H1 (cell line): Measurements from ENCODE around the gene DSP. TPM values are rescaled to one million over a fixed set of nuclear protein-coding genes. Genes with fewer than 3 reads are reported as not detected.

Source experiments
- CTCF ChIA-PET: fragments of 300-600 bp; sonication (Branson Sonifier 250); formaldehyde crosslinking; loops from one replicate; lab custom pipeline; 2021; ENCODE audit not compliant: partially characterized antibody; lab: Charles Lee
- POLR2A ChIA-PET: fragments of 300-600 bp; sonication (Branson Sonifier 250); formaldehyde crosslinking; loops from one replicate; lab custom pipeline; 2021; ENCODE audit warnings: inconsistent platforms; ENCODE audit not compliant: partially characterized antibody; lab: Charles Lee
- DNase-seq, 2 experiments: peaks; one replicate each; pipeline versions ENCODE4 v3.0.0 to v3.0.0-alpha.2; 2010 to 2022; ENCODE audit warnings: low spot score in 2 of 2, low read depth in 1 of 2, mixed read lengths in 1 of 2
- FAIRE-seq: peaks from 2 replicates; lab custom pipeline; 2011; peaks lifted over from hg19 to GRCh38; lab: Jason Lieb, UNC
- H2AFZ ChIP-seq: 2 replicates; pipeline ENCODE4 v1.8.1; 2012; ENCODE audit warnings: low read length, inconsistent platforms
- H2AK5ac ChIP-seq: 2 replicates; pipeline ENCODE4 v1.6.1; 2013; ENCODE audit warnings: low read depth, low read length
- H2BK120ac ChIP-seq: replicated peaks from 2 replicates; pipeline ENCODE3; 2013; ENCODE audit warnings: low read depth, low read length, inconsistent platforms
- H2BK12ac ChIP-seq: 2 replicates; pipeline ENCODE4 v1.6.1; 2013; ENCODE audit warnings: low read depth, low read length
- H2BK15ac ChIP-seq: 2 replicates; pipeline ENCODE4 v1.6.1; 2013; ENCODE audit warnings: low read length
- H2BK20ac ChIP-seq: 2 replicates; pipeline ENCODE4 v1.6.1; 2013; ENCODE audit warnings: low read length
- H2BK5ac ChIP-seq: 2 replicates; pipeline ENCODE4 v1.6.1; 2013; ENCODE audit warnings: low read depth, low read length
- H3K14ac ChIP-seq: 2 replicates; pipeline ENCODE4 v1.6.1; 2013; ENCODE audit warnings: inconsistent platforms; ENCODE audit not compliant: insufficient read length
- H3K18ac ChIP-seq: 2 replicates; pipeline ENCODE4 v1.6.1; 2013; ENCODE audit warnings: low read length; ENCODE audit errors: extremely low read depth
- H3K23ac ChIP-seq: 2 replicates; pipeline ENCODE4 v1.6.1; 2013; ENCODE audit warnings: inconsistent platforms; ENCODE audit not compliant: insufficient read length
- H3K23me2 ChIP-seq: 2 replicates; pipeline ENCODE4 v1.6.1; 2013; ENCODE audit warnings: low read depth, low read length
- H3K27ac ChIP-seq: 2 replicates; pipeline ENCODE4 v1.6.1; 2011; ENCODE audit warnings: low read depth, low read length, inconsistent platforms
- H3K27me3 ChIP-seq, 4 experiments: replicated peaks in 1 of 4; 1 replicate in 1 of 4; 2 replicates in 3 of 4; pipeline versions ENCODE4 v1.6.1 to v1.8.1; 2011 to 2013; ENCODE audit warnings: low read length in 3 of 4, mild to moderate bottlenecking in 3 of 4, inconsistent platforms in 2 of 4, mixed read lengths in 2 of 4, moderate library complexity in 1 of 4; ENCODE audit not compliant: control insufficient read depth in 3 of 4, insufficient read depth in 3 of 4; ENCODE audit errors: extremely low read depth in 1 of 4
- H3K36me3 ChIP-seq, 4 experiments: 2 replicates each; pipeline versions ENCODE4 v1.6.1 to v1.8.1; 2011 to 2013; ENCODE audit warnings: mild to moderate bottlenecking in 4 of 4, low read length in 3 of 4, moderate library complexity in 2 of 4, control low read depth in 1 of 4, inconsistent platforms in 1 of 4; ENCODE audit not compliant: insufficient read depth in 4 of 4, control insufficient read depth in 2 of 4
- H3K4ac ChIP-seq: replicated peaks from 2 replicates; pipeline ENCODE3; 2013; ENCODE audit warnings: low read length, low read depth, mixed read lengths, inconsistent platforms; ENCODE audit not compliant: insufficient read length
- H3K4me1 ChIP-seq, 4 experiments: replicated peaks in 1 of 4; 1 replicate in 1 of 4; 2 replicates in 3 of 4; pipeline versions ENCODE4 v1.6.1 to v1.8.1; 2011 to 2013; ENCODE audit warnings: low read length in 3 of 4, inconsistent platforms in 2 of 4, mixed read lengths in 1 of 4; ENCODE audit not compliant: insufficient read depth in 4 of 4, control insufficient read depth in 3 of 4
- H3K4me2 ChIP-seq, 2 experiments: 2 replicates each; pipeline versions ENCODE4 v1.6.1 to v1.8.1; 2011 to 2013; ENCODE audit warnings: low read depth in 2 of 2, low read length in 2 of 2, control low read depth in 1 of 2, inconsistent platforms in 1 of 2, mild to moderate bottlenecking in 1 of 2; ENCODE audit not compliant: insufficient read depth in 1 of 2
- H3K4me3 ChIP-seq, 4 experiments: fragments of 200-600, 300-600 bp in 1 of 4; sonication (generic), shearing (Covaris generic), sonication (Bioruptor Twin) in 1 of 4; 2 replicates each; pipeline versions ENCODE4 v1.5.1 to v1.8.1; 2011 to 2016; ENCODE audit warnings: low read length in 4 of 4, low read depth in 3 of 4, control low read depth in 2 of 4, inconsistent platforms in 2 of 4, mild to moderate bottlenecking in 2 of 4, mixed read lengths in 1 of 4, moderate library complexity in 1 of 4; ENCODE audit not compliant: insufficient read depth in 2 of 4; ENCODE audit errors: extremely low read depth in 1 of 4
- H3K56ac ChIP-seq: replicated peaks from 2 replicates; pipeline ENCODE3; 2013; ENCODE audit warnings: low read depth, mild to moderate bottlenecking, mixed read lengths, low read length, inconsistent platforms; ENCODE audit not compliant: insufficient read length
- H3K79me1 ChIP-seq: 2 replicates; pipeline ENCODE4 v1.6.1; 2013; ENCODE audit warnings: low read depth, low read length, control low read depth
- H3K79me2 ChIP-seq, 2 experiments: 2 replicates each; pipeline versions ENCODE4 v1.6.1 to v1.8.1; 2012 to 2013; ENCODE audit warnings: low read length in 2 of 2, mild to moderate bottlenecking in 2 of 2, inconsistent platforms in 1 of 2; ENCODE audit not compliant: insufficient read depth in 2 of 2, control insufficient read depth in 1 of 2
- H3K9ac ChIP-seq, 4 experiments: replicated peaks in 1 of 4; 1 replicate in 1 of 4; 2 replicates in 3 of 4; pipeline versions ENCODE4 v1.6.1 to v1.8.1; 2011 to 2013; ENCODE audit warnings: low read depth in 3 of 4, low read length in 3 of 4, control low read depth in 2 of 4, mild to moderate bottlenecking in 2 of 4, moderate library complexity in 2 of 4, inconsistent platforms in 1 of 4; ENCODE audit errors: extremely low read depth in 1 of 4
- H3K9me3 ChIP-seq, 2 experiments: 2 replicates each; pipeline versions ENCODE4 v1.6.1 to v1.8.1; 2012 to 2013; ENCODE audit warnings: mild to moderate bottlenecking in 2 of 2, moderate library complexity in 2 of 2, control low read depth in 1 of 2, inconsistent platforms in 1 of 2, low read depth in 1 of 2, low read length in 1 of 2, mixed read lengths in 1 of 2; ENCODE audit not compliant: insufficient read depth in 2 of 2
- H4K20me1 ChIP-seq, 2 experiments: replicated peaks in 1 of 2; 2 replicates each; pipeline versions ENCODE3 to v1.8.1; 2011 to 2013; ENCODE audit warnings: inconsistent platforms in 2 of 2, low read length in 2 of 2, mild to moderate bottlenecking in 1 of 2; ENCODE audit not compliant: insufficient read depth in 2 of 2, control insufficient read depth in 1 of 2
- H4K5ac ChIP-seq: 2 replicates; pipeline ENCODE4 v1.6.1; 2013; ENCODE audit warnings: low read length, low read depth, mixed read lengths, inconsistent platforms; ENCODE audit not compliant: insufficient read length
- H4K8ac ChIP-seq: 2 replicates; pipeline ENCODE4 v1.8.0; 2013; ENCODE audit warnings: mild to moderate bottlenecking, moderate library complexity, low read length, inconsistent platforms; ENCODE audit not compliant: insufficient read depth; ENCODE audit errors: extremely low read depth
- H4K91ac ChIP-seq: replicated peaks from 2 replicates; pipeline ENCODE3; 2013; ENCODE audit warnings: low read length, mixed read lengths, inconsistent platforms; ENCODE audit not compliant: insufficient read length
- CEBPB ChIP-seq: IDR thresholded peaks from 2 replicates; pipeline ENCODE4 v1.6.1; 2012; ENCODE audit warnings: low read depth, low read length
- CHD1 ChIP-seq: IDR thresholded peaks from 2 replicates; pipeline ENCODE4 v1.6.1; 2012; ENCODE audit warnings: low read depth, low read length, improper control_type of control experiment
- GTF2F1 ChIP-seq: IDR thresholded peaks from 2 replicates; pipeline ENCODE4 v1.6.1; 2012; ENCODE audit warnings: low read depth, low read length, improper control_type of control experiment, borderline replicate concordance
- KDM1A ChIP-seq: fragments of 200-600, 300-600 bp; sonication (generic); IDR thresholded peaks from 2 replicates; pipeline ENCODE4 v1.7.1; 2016; ENCODE audit warnings: mild to moderate bottlenecking, low read length, borderline replicate concordance
- KDM4A ChIP-seq: IDR thresholded peaks from one replicate; pipeline ENCODE4 v1.7.1; 2012; ENCODE audit warnings: low read depth, mild to moderate bottlenecking, moderate library complexity, low read length, inconsistent platforms; ENCODE audit not compliant: severe bottlenecking
- NANOG ChIP-seq: IDR thresholded peaks from 2 replicates; pipeline ENCODE4 v1.6.1; 2011; ENCODE audit warnings: low read length, low read depth, mild to moderate bottlenecking, inconsistent platforms; ENCODE audit not compliant: insufficient read depth, poor library complexity, severe bottlenecking
- NRF1 ChIP-seq: IDR thresholded peaks from 2 replicates; pipeline ENCODE4 v1.6.1; 2011; ENCODE audit warnings: mild to moderate bottlenecking, low read depth, low read length, improper control_type of control experiment
- PHF8 ChIP-seq: fragments of 200-600 bp; sonication (generic); conservative IDR thresholded peaks from 2 replicates; pipeline ENCODE4 v1.7.1; 2012; ENCODE audit warnings: low read depth, mild to moderate bottlenecking, inconsistent platforms, low read length, moderate library complexity
- RXRA ChIP-seq: IDR thresholded peaks from 2 replicates; pipeline ENCODE4 v1.6.1; 2011; ENCODE audit warnings: low read depth, mild to moderate bottlenecking, low read length, moderate library complexity; ENCODE audit not compliant: insufficient read depth
- TAF1 ChIP-seq: IDR thresholded peaks from 2 replicates; pipeline ENCODE4 v1.6.1; 2011; ENCODE audit warnings: mild to moderate bottlenecking, low read depth, low read length
- TAF7 ChIP-seq: optimal IDR thresholded peaks from 2 replicates; pipeline ENCODE3; 2011; ENCODE audit warnings: low read depth, mild to moderate bottlenecking, inconsistent platforms, low read length, moderate library complexity, borderline replicate concordance
- WGBS, 2 experiments: shearing (Covaris generic) in 1 of 2; methylation state at CpG; one replicate each; pipeline versions ENCODE4 v1.1.6 to v1.1.7; 2013 to 2015; ENCODE audit warnings: low lambda C conversion rate in 2 of 2, mixed read lengths in 2 of 2, inconsistent platforms in 1 of 2, low coverage in 1 of 2, missing lambda C conversion rate in 1 of 2; ENCODE audit not compliant: insufficient replicate concordance in 2 of 2, insufficient coverage in 1 of 2, insufficient read length in 1 of 2; ENCODE audit errors: extremely low coverage in 1 of 2, missing lambda C conversion rate in 1 of 2; 5-methylcytosine and 5-hydroxymethylcytosine counted together
- polyA plus RNA-seq, 7 experiments: library from polyadenylated mRNA; depleted of rRNA in 3 of 7; stranded (reverse) in 5 of 7; unstranded in 2 of 7; fragments of >200 nt in 5 of 7; fragments of 200-250 nt in 2 of 7; gene quantifications; 1 replicate in 5 of 7; 2 replicates in 1 of 7; 4 replicates in 1 of 7; pipeline versions ENCODE4 v1.2.1 to v1.2.3, GENCODE V29; 2011 to 2013; ENCODE audit warnings: missing spikeins in 2 of 7, mixed read lengths in 2 of 7
- total RNA-seq: library from RNA; stranded (reverse); fragmentation: NEBNext Ultra II Directional; extraction: Animal tissue kit (Norgen Biotek cat#: 25700); gene quantifications from 2 replicates; pipeline ENCODE4 v1.2.1, GENCODE V29; 2021
- TF ChIP-seq, protein P1 (sequence below): IDR thresholded peaks from 2 replicates; pipeline ENCODE4 v1.6.1; 2011; ENCODE audit warnings: low read depth, mild to moderate bottlenecking, low read length; ENCODE audit not compliant: insufficient read depth

DSP gene
- total and polyA plus RNA-seq, 2 of the 8 experiments (the other 6 are each of a cell fraction or from before 2014, with no cell fraction given) = 14.3 to 48.5 TPM

DNA sequence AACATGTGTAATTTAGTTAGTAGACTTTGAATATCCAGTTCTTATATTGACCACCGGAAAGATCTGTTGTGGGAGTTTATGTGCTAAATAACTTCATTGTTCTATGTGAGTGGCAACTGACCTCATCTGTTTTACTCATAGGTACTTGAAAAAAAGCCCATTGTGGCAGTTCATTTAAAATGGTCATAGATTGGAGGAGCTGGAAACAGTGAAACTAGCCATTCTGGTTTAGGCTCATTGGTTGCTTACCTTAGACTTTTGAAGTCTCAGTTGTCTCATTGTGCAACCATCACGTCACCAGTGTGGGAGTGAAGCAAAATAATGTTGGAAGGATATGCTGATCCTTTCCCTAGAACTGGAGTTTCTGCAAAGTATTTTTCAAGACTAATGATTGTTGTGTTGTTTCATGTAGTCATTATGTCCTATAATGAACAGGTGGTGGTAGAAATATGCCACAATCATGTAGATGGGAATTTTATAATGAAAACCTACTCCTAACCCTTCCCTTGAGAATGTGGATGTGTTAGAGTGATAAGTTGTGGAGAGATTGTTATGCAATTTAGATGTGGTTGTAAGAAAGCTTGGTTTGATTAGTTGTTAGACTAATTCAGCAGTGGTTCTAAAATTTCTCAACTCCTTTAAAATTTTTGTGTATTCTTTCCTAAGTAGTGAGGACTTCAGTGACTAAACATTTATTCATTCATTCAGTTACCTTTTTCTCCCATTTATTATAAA is 18.3 kb downstream of the DSP start:
- H4K91ac ChIP-seq = no peak overlapping the region
- no peak overlapping the region for H3K4me2 ChIP-seq
- 89% methylated on average over 2 of the region's 2 CpGs; no CpG with 5 or more reads in 1 of the 2 experiments for WGBS, 2 experiments
- no peak overlapping the region for H2AFZ ChIP-seq
- H2BK12ac ChIP-seq = no peak overlapping the region
- no peak overlapping the region for H3K9ac ChIP-seq
- no peak for FAIRE-seq
- no peak overlapping the region for H3K27ac ChIP-seq
- H3K9me3 ChIP-seq = no peaks in the 10 kb centered on the region
- no peak overlapping the region for H4K8ac ChIP-seq
- H3K14ac ChIP-seq = no peak overlapping the region
- ChIA-PET POLR2A (no interaction called here), CTCF (interaction anchor here (0.9 to 1.6 kb wide), 6 partner anchors 10 to 135 kb away, joined by 3 to 6 read pairs (median 4); no protein-coding TSS in a partner anchor)
- no peak overlapping the region for H2BK120ac ChIP-seq
- no peak overlapping the region for H2BK5ac ChIP-seq
- H3K23ac ChIP-seq = no peak overlapping the region
- H3K56ac ChIP-seq = no peak overlapping the region
- no peak overlapping the region for H3K18ac ChIP-seq
- H3K4ac ChIP-seq = no peak overlapping the region
- H3K79me1 ChIP-seq = no peaks in the 10 kb centered on the region; the same call in 1 of the 2 replicates
- H4K5ac ChIP-seq = no peak overlapping the region
- peaks cover 2 to 32% (median 12%) of the 10 kb centered on the region in 4 experiments; a peak in 6 of 8 replicates for H3K36me3 ChIP-seq
- no peak for DNase-seq
- H4K20me1 ChIP-seq = peaks cover 0 to 6% of the 10 kb centered on the region in 2 experiments
- no peaks in the 10 kb centered on the region for H3K4me1 ChIP-seq
- no peak overlapping the region for H2BK15ac ChIP-seq
- no peak overlapping the region for H2BK20ac ChIP-seq
- no peaks in the 10 kb centered on the region for H3K27me3 ChIP-seq
- no peaks in the 10 kb centered on the region for H3K23me2 ChIP-seq
- H3K4me3 ChIP-seq = no peak overlapping the region
- H2AK5ac ChIP-seq = no peak overlapping the region
- H3K79me2 ChIP-seq = no peaks in the 10 kb centered on the region; a peak in 1 of 4 replicates
- TF ChIP-seq CHD1 = no peak
- TF ChIP-seq KDM4A = no peak
- no peak for TF ChIP-seq GTF2F1
- no peak for TF ChIP-seq KDM1A
- no peak for TF ChIP-seq NANOG
- TF ChIP-seq TAF1 = no peak
- TF ChIP-seq RXRA = no peak
- TF ChIP-seq, protein P1, sequence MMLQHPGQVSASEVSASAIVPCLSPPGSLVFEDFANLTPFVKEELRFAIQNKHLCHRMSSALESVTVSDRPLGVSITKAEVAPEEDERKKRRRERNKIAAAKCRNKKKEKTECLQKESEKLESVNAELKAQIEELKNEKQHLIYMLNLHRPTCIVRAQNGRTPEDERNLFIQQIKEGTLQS = no peak
- no peak for TF ChIP-seq NRF1
- no peak for TF ChIP-seq PHF8
- no peak for TF ChIP-seq CEBPB
- no peak for TF ChIP-seq TAF7
